ENCODE measurements around the gene PPP4R4. TPM values are rescaled to one million over a fixed set of nuclear protein-coding genes. Genes with fewer than 3 reads are reported as not detected.

The PPP4R4 gene
- 0.22 TPM for polyA plus RNA-seq (ENCODE audit: insufficient read length)

- peak; percentile 71 for DNase-seq
Measured at GRCh38 chr14:94173885-94174603, at the start of gene PPP4R4. TSS of gene PPP4R4 (plus strand) at chr14:94174322. CDS start at chr14:94174466, 144 bp downstream.

GRCh38 chr14:94124582-94125377 lies 49.3 kb upstream of the PPP4R4 start:
- no peak for DNase-seq

- no peak for DNase-seq
Measured at GRCh38 chr14:94125659-94126418, 48.3 kb upstream of the PPP4R4 start.

DNA sequence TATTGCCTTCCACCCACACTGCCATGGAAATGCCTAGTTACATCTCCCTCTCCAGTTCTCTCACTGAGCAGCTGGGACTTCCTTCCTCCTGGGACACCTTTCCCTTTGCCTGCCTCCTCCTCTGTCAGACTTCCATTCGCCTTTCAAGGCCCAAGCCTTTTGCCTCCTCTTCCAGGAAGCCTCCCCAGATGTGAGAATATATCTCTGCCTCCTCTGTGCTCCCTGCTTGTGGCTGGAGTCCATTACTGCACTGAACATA lies 47.8 kb upstream of the PPP4R4 start:
- no peak for DNase-seq

DNA sequence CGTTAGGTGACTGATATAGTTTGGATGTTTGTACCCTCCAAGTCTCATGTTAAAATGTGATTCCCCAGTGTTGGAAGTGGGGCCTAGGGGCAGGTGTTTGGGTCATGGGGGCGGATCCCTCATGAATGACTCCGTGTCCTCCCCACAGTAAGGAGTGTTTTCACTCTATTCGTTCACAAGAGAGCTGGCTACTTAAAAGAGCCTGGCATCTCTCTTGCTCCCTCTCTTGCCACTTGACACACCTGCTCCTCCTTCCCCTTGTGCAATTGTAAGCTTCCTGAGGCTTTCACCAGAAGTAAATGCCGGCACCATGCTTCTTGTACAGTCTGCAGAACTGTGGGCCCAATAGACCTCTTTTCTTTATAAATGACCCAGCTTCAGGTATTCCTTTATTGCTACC lies 47.3 kb upstream of the PPP4R4 start:
- DNase-seq, result no peak

DNA sequence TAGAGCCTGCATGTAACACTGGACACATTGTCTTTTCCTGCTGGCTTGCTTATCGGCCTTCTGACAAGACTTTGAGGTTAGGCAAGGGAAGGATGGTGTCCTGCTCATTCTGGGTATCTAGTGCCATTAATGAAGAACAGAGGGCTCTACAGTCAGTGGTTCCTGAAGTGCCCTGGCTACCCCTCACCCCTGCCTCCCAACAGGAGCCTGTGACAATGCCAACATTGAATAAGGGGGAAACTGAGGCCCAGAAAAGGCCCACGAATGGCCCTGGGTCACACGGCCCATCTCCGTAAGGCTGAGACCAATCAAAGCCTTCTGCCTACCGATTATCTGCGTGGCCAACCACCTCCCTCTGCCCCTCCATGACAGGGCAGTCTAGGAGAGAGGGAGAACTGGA lies 46.8 kb upstream of the PPP4R4 start:
- DNase-seq, result no peak

GRCh38 chr14:94128216-94128839 lies 45.8 kb upstream of the PPP4R4 start:
- no peak for DNase-seq

GRCh38 chr14:94129111-94129757 lies 44.9 kb upstream of the PPP4R4 start, which contains the start of gene IFI27L2:
TSS of gene IFI27L2 (minus strand) at chr14:94129604. CDS start at chr14:94129564, 40 bp downstream.
- DNase-seq, result peak; percentile 67

GRCh38 chr14:94129758-94130414 lies 44.2 kb upstream of the PPP4R4 start:
- DNase-seq, result peak; percentile 26

DNA sequence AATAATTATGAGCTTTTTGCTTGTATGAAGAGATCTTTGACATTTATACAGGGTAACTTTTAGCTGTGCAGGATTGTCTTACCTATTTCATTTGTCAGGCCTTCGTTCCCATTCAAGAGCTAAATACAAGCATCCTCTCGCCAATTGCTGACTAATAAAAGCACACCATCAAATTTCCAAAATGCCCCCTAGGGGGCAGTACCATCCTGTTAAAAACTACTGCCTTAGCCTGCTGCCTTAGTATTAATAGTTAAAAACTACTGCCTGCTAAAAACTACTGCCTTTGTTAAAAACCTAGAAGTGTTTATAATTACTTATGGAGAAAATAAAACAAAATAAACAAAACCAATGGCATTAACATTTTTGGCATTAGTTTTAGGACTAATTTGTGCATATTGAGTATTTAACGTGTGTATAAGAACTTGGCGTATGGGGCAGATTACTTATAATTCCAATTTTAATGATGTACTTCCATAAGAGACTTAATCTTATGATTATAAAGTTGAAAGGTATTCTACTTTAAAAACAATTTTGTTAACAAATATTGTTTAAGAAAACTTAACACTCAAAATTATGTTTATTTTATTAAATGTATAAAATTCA lies 41.7 kb upstream of the PPP4R4 start:
- DNase-seq, result peak; percentile 50

GRCh38 chr14:94135476-94135875 lies 38.6 kb upstream of the PPP4R4 start:
- no peak for DNase-seq

DNA sequence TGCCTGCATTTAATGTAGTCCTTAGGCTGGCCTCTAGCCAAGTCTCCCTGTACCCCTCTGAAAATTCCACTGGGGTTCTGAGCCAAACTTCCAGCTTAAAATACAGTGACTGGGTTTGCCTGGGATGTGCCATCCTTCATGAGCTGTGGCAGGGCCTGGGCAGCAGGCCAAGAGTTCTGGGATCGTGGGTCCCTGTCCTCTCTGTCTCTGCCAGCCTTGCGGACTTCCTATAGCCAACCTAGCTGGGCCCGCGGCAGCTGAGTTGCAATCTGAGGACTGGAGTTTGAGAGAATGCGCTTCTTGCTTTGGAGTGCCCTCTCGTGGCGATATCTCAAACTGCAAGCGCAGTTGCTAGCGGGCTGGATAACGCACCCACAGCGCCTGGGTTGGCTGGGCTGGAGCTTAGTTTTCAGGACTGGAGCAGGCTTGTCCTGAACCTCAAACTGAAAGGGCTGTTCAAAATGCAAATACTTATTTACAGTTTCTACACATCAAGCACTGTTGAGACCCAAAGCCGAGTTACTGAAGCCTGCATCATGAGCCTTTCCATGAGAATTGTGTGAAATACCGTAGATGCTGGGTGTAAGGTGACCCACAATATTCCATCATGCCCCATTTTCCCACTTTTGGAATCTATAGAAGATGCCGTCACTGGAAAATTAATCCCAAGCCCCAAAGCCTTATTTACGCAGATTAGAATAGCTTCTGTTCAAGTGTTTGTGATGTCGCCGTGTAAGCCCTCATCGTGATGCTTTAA lies 37.4 kb upstream of the PPP4R4 start:
- peak; percentile 77 for DNase-seq

- DNase-seq, result no peak
Measured at GRCh38 chr14:94138251-94138650, 35.9 kb upstream of the PPP4R4 start.

DNA sequence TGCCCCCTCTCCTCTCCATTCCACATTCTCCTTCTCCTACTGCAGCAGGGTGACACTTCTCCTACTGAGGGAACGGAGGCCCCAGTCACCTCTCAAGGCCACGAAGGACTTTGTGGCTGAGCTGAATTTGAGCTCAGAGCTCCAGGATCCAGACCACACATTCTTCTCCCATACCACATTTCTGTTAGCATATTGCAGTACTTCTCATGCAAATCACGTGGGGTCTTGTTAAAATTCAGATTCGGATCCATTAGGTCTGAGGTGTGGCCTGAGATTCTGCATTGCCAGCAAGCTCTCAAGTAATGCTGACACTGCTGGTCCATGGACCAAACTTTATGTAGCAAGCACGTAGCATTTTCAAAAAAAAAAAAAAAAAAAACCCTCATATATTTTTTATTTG lies 35.1 kb upstream of the PPP4R4 start:
- no peak for DNase-seq

DNA sequence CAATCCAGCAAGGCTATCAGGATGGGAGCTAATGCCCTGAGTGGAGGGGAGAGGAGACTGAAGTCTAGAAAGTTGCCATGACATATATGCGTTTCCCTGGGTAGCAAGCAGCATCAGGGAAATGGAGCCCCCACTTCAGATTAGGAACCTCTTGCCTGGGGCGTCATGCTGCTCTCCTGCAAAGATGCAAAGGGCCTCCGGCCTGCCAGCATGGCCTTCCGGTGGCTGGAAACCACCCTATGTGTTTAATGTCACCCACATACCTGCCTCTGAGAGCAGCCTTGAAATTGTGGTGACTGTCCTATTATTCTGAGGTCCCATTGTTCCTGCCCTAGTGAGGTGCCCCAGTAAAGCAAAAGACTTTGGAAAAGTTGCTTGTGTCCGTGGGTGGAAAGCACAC lies 34.7 kb upstream of the PPP4R4 start:
- no peak for DNase-seq

GRCh38 chr14:94142247-94142646 lies 31.9 kb upstream of the PPP4R4 start:
- no peak for DNase-seq

GRCh38 chr14:94142836-94143235 lies 31.3 kb upstream of the PPP4R4 start:
- no peak for DNase-seq

- no peak for DNase-seq
Measured at GRCh38 chr14:94143239-94143638, 30.9 kb upstream of the PPP4R4 start.

GRCh38 chr14:94143711-94144110 lies 30.4 kb upstream of the PPP4R4 start:
- no peak for DNase-seq

DNA sequence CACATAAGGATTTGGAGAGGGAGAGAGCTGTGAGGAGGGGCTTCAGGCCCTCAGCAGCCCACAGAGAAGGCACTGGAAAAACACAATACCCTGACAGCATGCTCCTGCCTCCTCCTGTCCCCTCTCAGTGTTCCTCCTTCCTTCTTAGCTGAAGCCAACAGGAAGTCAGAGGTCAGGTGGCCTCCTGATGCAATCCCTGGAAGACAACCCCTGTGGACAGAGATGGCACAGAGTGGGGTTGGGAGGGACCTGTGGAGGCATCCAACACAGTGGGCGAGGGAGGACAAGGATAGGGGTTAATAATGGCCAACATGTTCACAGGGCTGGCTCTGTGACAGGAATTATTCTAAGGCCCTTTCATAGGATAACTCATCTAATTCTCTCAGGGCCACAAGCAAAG lies 29.4 kb upstream of the PPP4R4 start:
- no peak for DNase-seq
